OCI-LY3 (cell line): ENCODE results near the gene KLRK1.

Experiments used
- H2AFZ ChIP-seq: fragments of 200-600, 300-600 bp; shearing (Covaris generic); 2 replicates; pipeline ENCODE4 v1.6.0; 2014; ENCODE audit warnings: antibody characterized with exemption, low read depth, low read length
- H3K27ac ChIP-seq: fragments of 200-600, 300-600 bp; sonication (generic); 2 replicates; pipeline ENCODE4 v1.5.1; 2014; ENCODE audit warnings: mild to moderate bottlenecking, low read length, moderate library complexity, mixed read lengths
- H3K27me3 ChIP-seq: fragments of 200-600, 300-600 bp; sonication (generic); 2 replicates; pipeline ENCODE4 v1.6.1; 2014; ENCODE audit warnings: low read depth, low read length, mixed read lengths
- H3K36me3 ChIP-seq: fragments of 200-600, 300-600 bp; sonication (generic); replicated peaks from 2 replicates; pipeline ENCODE3; 2014; ENCODE audit warnings: low read depth, low read length, mixed read lengths
- H3K4me1 ChIP-seq: fragments of 300-600, 200-600 bp; sonication (generic); 2 replicates; pipeline ENCODE4 v1.6.1; 2014; ENCODE audit warnings: low read length, mixed read lengths
- H3K4me2 ChIP-seq: fragments of 200-600, 300-600 bp; sonication (generic); 2 replicates; pipeline ENCODE4 v1.6.1; 2014; ENCODE audit warnings: low read length, mixed read lengths
- H3K4me3 ChIP-seq: fragments of 300-600, 200-600 bp; sonication (generic); 2 replicates; pipeline ENCODE4 v1.5.1; 2014; ENCODE audit warnings: antibody characterized with exemption, mild to moderate bottlenecking, low read length, moderate library complexity
- H3K79me2 ChIP-seq: fragments of 300-600, 200-600 bp; shearing (Covaris generic); 2 replicates; pipeline ENCODE4 v1.6.1; 2014; ENCODE audit warnings: mild to moderate bottlenecking, low read length, mixed read lengths
- H3K9ac ChIP-seq: fragments of 300-600, 200-600 bp; shearing (Covaris generic); 2 replicates; pipeline ENCODE4 v1.6.0; 2014; ENCODE audit warnings: mild to moderate bottlenecking, low read length, moderate library complexity
- H3K9me3 ChIP-seq: fragments of 200-600, 300-600 bp; shearing (Covaris generic); 2 replicates; pipeline ENCODE4 v1.6.1; 2014; ENCODE audit warnings: low read length, mixed read lengths; ENCODE audit not compliant: insufficient read depth
- H4K20me1 ChIP-seq: fragments of 200-600, 300-600 bp; sonication (generic); 2 replicates; pipeline ENCODE4 v1.6.1; 2016; ENCODE audit warnings: low read length, mixed read lengths; ENCODE audit not compliant: insufficient read depth
- CTCF ChIP-seq: fragments of 200-600, 300-600 bp; sonication (generic); IDR thresholded peaks from 2 replicates; pipeline ENCODE4 v1.5.1; 2014; ENCODE audit warnings: antibody characterized with exemption, low read length, low read depth
- EZH2phosphoT487 ChIP-seq: fragments of 200-600 bp; shearing (Covaris generic); IDR thresholded peaks from 2 replicates; pipeline ENCODE4 v1.6.1; 2018; ENCODE audit warnings: antibody characterized with exemption, mixed run types, low read depth

The KLRK1 gene

GRCh38 chr12:10362325-10362724, 27.5 kb downstream of the KLRK1 start:
- H3K4me1 ChIP-seq: peaks cover 58% of the 10 kb centered on the region
- H3K4me3 ChIP-seq: peak overlapping the region; percentile 80
- H2AFZ ChIP-seq: 0 out of 2 replicates have a peak overlapping the region, but pooled peaks have one; percentile 32
- peak overlapping the region; percentile 90; the same call in 1 of the 2 replicates for H3K9ac ChIP-seq
- TF ChIP-seq EZH2phosphoT487: no peak
- no peak for TF ChIP-seq CTCF
- no peaks in the 10 kb centered on the region; the same call in 1 of the 2 replicates for H3K9me3 ChIP-seq
- peak overlapping the region; percentile 87 for H3K4me2 ChIP-seq
- no peaks in the 10 kb centered on the region for H4K20me1 ChIP-seq
- no peaks in the 10 kb centered on the region for H3K79me2 ChIP-seq
- H3K36me3 ChIP-seq: no peaks in the 10 kb centered on the region
- H3K27me3 ChIP-seq: no peaks in the 10 kb centered on the region
- peak overlapping the region; percentile 95 for H3K27ac ChIP-seq

GRCh38 chr12:10361622-10362021, 28.2 kb downstream of the KLRK1 start:
- H3K9ac ChIP-seq: peak overlapping the region; percentile 90; the same call in 1 of the 2 replicates
- H3K27me3 ChIP-seq: no peaks in the 10 kb centered on the region
- peak overlapping the region; percentile 87; the same call in 1 of the 2 replicates for H3K4me2 ChIP-seq
- no peaks in the 10 kb centered on the region for H3K36me3 ChIP-seq
- peak overlapping the region; percentile 95; the same call in 1 of the 2 replicates for H3K27ac ChIP-seq
- H2AFZ ChIP-seq: no peak overlapping the region
- TF ChIP-seq CTCF (no peak), EZH2phosphoT487 (no peak)
- H3K9me3 ChIP-seq: no peaks in the 10 kb centered on the region; the same call in 1 of the 2 replicates
- H4K20me1 ChIP-seq: no peaks in the 10 kb centered on the region
- no peaks in the 10 kb centered on the region for H3K79me2 ChIP-seq
- H3K4me1 ChIP-seq: peaks cover 51% of the 10 kb centered on the region
- no peak overlapping the region for H3K4me3 ChIP-seq

- no peak overlapping the region for H3K4me2 ChIP-seq
- H3K27me3 ChIP-seq: no peaks in the 10 kb centered on the region
- TF ChIP-seq CTCF (no peak), EZH2phosphoT487 (no peak)
- H3K9ac ChIP-seq: no peak overlapping the region
- no peaks in the 10 kb centered on the region for H3K36me3 ChIP-seq
- no peak overlapping the region for H3K27ac ChIP-seq
- H4K20me1 ChIP-seq: no peaks in the 10 kb centered on the region
- no peaks in the 10 kb centered on the region for H3K79me2 ChIP-seq
- no peak overlapping the region for H2AFZ ChIP-seq
- H3K4me3 ChIP-seq: no peak overlapping the region
- H3K4me1 ChIP-seq: peaks cover 46% of the 10 kb centered on the region
- H3K9me3 ChIP-seq: no peaks in the 10 kb centered on the region; the same call in 1 of the 2 replicates
Measured at GRCh38 chr12:10361084-10361483, 28.8 kb downstream of the KLRK1 start.

- H3K9me3 ChIP-seq: no peaks in the 10 kb centered on the region; the same call in 1 of the 2 replicates
- no peak overlapping the region for H3K9ac ChIP-seq
- H3K27ac ChIP-seq: no peak overlapping the region
- H4K20me1 ChIP-seq: no peaks in the 10 kb centered on the region
- H2AFZ ChIP-seq: no peak overlapping the region
- H3K4me2 ChIP-seq: no peak overlapping the region
- no peaks in the 10 kb centered on the region for H3K36me3 ChIP-seq
- H3K4me1 ChIP-seq: peaks cover 36% of the 10 kb centered on the region
- H3K4me3 ChIP-seq: no peak overlapping the region
- H3K27me3 ChIP-seq: no peaks in the 10 kb centered on the region
- H3K79me2 ChIP-seq: no peaks in the 10 kb centered on the region
- no peak for TF ChIP-seq EZH2phosphoT487
- no peak for TF ChIP-seq CTCF
Measured at GRCh38 chr12:10358969-10359368, 30.9 kb downstream of the KLRK1 start.
